OCI-LY3 (cell line): Measurements from ENCODE around the gene ADGRL4.

Experiments
- H2AFZ ChIP-seq: fragments of 200-600, 300-600 bp; shearing (Covaris generic); 2 replicates; pipeline ENCODE4 v1.6.0; 2014; ENCODE audit warnings: antibody characterized with exemption, low read depth, low read length
- H3K27ac ChIP-seq: fragments of 200-600, 300-600 bp; sonication (generic); 2 replicates; pipeline ENCODE4 v1.5.1; 2014; ENCODE audit warnings: mild to moderate bottlenecking, low read length, moderate library complexity, mixed read lengths
- H3K27me3 ChIP-seq: fragments of 200-600, 300-600 bp; sonication (generic); 2 replicates; pipeline ENCODE4 v1.6.1; 2014; ENCODE audit warnings: low read depth, low read length, mixed read lengths
- H3K36me3 ChIP-seq: fragments of 200-600, 300-600 bp; sonication (generic); replicated peaks from 2 replicates; pipeline ENCODE3; 2014; ENCODE audit warnings: low read depth, low read length, mixed read lengths
- H3K4me1 ChIP-seq: fragments of 300-600, 200-600 bp; sonication (generic); 2 replicates; pipeline ENCODE4 v1.6.1; 2014; ENCODE audit warnings: low read length, mixed read lengths
- H3K4me2 ChIP-seq: fragments of 200-600, 300-600 bp; sonication (generic); 2 replicates; pipeline ENCODE4 v1.6.1; 2014; ENCODE audit warnings: low read length, mixed read lengths
- H3K4me3 ChIP-seq: fragments of 300-600, 200-600 bp; sonication (generic); 2 replicates; pipeline ENCODE4 v1.5.1; 2014; ENCODE audit warnings: antibody characterized with exemption, mild to moderate bottlenecking, low read length, moderate library complexity
- H3K79me2 ChIP-seq: fragments of 300-600, 200-600 bp; shearing (Covaris generic); 2 replicates; pipeline ENCODE4 v1.6.1; 2014; ENCODE audit warnings: mild to moderate bottlenecking, low read length, mixed read lengths
- H3K9ac ChIP-seq: fragments of 300-600, 200-600 bp; shearing (Covaris generic); 2 replicates; pipeline ENCODE4 v1.6.0; 2014; ENCODE audit warnings: mild to moderate bottlenecking, low read length, moderate library complexity
- H3K9me3 ChIP-seq: fragments of 200-600, 300-600 bp; shearing (Covaris generic); 2 replicates; pipeline ENCODE4 v1.6.1; 2014; ENCODE audit warnings: low read length, mixed read lengths; ENCODE audit not compliant: insufficient read depth
- H4K20me1 ChIP-seq: fragments of 200-600, 300-600 bp; sonication (generic); 2 replicates; pipeline ENCODE4 v1.6.1; 2016; ENCODE audit warnings: low read length, mixed read lengths; ENCODE audit not compliant: insufficient read depth
- CTCF ChIP-seq: fragments of 200-600, 300-600 bp; sonication (generic); IDR thresholded peaks from 2 replicates; pipeline ENCODE4 v1.5.1; 2014; ENCODE audit warnings: antibody characterized with exemption, low read length, low read depth
- EZH2phosphoT487 ChIP-seq: fragments of 200-600 bp; shearing (Covaris generic); IDR thresholded peaks from 2 replicates; pipeline ENCODE4 v1.6.1; 2018; ENCODE audit warnings: antibody characterized with exemption, mixed run types, low read depth

The ADGRL4 gene

GRCh38 chr1:78913950-78914349, 92.6 kb downstream of the ADGRL4 start:
- Histone ChIP-seq H3K9ac (no peak overlapping the region), H3K27me3 (no peaks in the 10 kb centered on the region), H3K4me2 (no peak overlapping the region), H4K20me1 (no peaks in the 10 kb centered on the region), H3K27ac (no peak overlapping the region), H3K36me3 (no peaks in the 10 kb centered on the region), H3K4me1 (no peaks in the 10 kb centered on the region), H3K79me2 (no peaks in the 10 kb centered on the region), H2AFZ (no peak overlapping the region), H3K4me3 (no peak overlapping the region), H3K9me3 (no peaks in the 10 kb centered on the region)
- TF ChIP-seq EZH2phosphoT487 (no peak), CTCF (no peak)

GRCh38 chr1:78911956-78912880, 94.3 kb downstream of the ADGRL4 start:
- Histone ChIP-seq H3K9ac (no peak overlapping the region), H3K4me2 (no peak overlapping the region), H3K27me3 (no peaks in the 10 kb centered on the region), H3K4me1 (no peaks in the 10 kb centered on the region), H3K79me2 (no peaks in the 10 kb centered on the region), H3K36me3 (no peaks in the 10 kb centered on the region), H3K4me3 (no peak overlapping the region), H3K27ac (no peak overlapping the region), H4K20me1 (no peaks in the 10 kb centered on the region), H3K9me3 (no peaks in the 10 kb centered on the region), H2AFZ (no peak overlapping the region)
- TF ChIP-seq EZH2phosphoT487 (no peak), CTCF (no peak)

DNA sequence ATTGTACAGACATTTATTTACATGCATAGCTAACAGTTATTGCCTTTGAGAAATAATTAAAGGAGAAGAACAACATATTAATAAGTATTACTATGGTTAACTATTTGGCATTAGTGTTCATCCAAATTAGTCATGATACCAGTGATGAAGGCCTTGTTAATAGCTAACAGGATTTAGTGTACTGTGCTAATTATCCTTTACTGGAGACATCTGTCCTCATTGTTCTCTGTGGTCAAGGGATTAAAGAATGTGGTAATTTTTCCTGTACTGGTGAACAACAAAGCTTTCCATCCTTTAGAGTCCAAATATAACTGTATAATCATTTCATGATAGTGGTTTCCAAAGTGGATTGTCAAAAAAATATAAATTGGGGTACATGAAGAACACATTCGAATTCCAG, 103.9 kb downstream of the ADGRL4 start:
- Histone ChIP-seq H3K9ac (no peak overlapping the region), H3K4me1 (no peaks in the 10 kb centered on the region), H3K27ac (no peak overlapping the region), H3K36me3 (no peaks in the 10 kb centered on the region), H3K9me3 (no peaks in the 10 kb centered on the region), H3K4me2 (no peak overlapping the region), H4K20me1 (no peaks in the 10 kb centered on the region), H2AFZ (no peak overlapping the region), H3K4me3 (no peak overlapping the region), H3K27me3 (no peaks in the 10 kb centered on the region), H3K79me2 (no peaks in the 10 kb centered on the region)
- TF ChIP-seq EZH2phosphoT487, result no peak
- TF ChIP-seq CTCF, result no peak

DNA sequence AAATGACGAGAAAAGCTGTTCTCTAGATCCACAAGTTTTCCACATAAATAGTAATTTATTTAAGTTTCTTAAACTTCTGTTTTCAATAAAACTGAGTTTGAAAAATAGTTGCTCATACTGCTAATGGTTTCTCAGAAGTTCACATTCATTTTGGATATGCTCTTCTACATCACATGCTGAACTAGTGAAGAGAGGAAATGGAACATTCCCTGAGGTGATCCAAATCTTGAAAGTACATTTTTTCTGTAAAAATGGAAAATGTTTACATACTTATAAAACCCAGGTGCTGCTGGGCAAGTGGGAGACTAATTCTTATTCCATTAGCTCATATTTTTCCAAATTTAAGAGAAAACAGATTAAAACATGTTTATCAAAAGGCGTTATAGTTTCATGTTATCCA, 111.7 kb downstream of the ADGRL4 start:
- Histone ChIP-seq H3K36me3 (no peaks in the 10 kb centered on the region), H3K4me2 (no peak overlapping the region), H4K20me1 (no peaks in the 10 kb centered on the region), H3K9me3 (no peaks in the 10 kb centered on the region), H3K27ac (no peak overlapping the region), H3K4me1 (no peaks in the 10 kb centered on the region), H3K27me3 (no peaks in the 10 kb centered on the region), H3K79me2 (no peaks in the 10 kb centered on the region), H3K4me3 (no peak overlapping the region), H2AFZ (no peak overlapping the region), H3K9ac (no peak overlapping the region)
- no peak for TF ChIP-seq EZH2phosphoT487
- TF ChIP-seq CTCF, result no peak
